Activated CD8-positive, alpha-beta T cell treated with anti-CD3 and anti-CD28 coated beads for 36 hours (primary cell): Measurements from ENCODE around the gene HES3. TPM values are rescaled to one million over a fixed set of nuclear protein-coding genes. Genes with fewer than 3 reads are reported as not detected.

ENCODE experiments used
- ATAC-seq: fragments of 200-7000 bp; cut with Tn5 transposase; one replicate; pipeline ENCODE4 v1.10.0; 2021; ENCODE audit warnings: mild to moderate bottlenecking, moderate library complexity
- CTCF ChIA-PET: fragments of 350-600 bp; sonication (Branson Sonifier 250); formaldehyde crosslinking; loops from one replicate; lab custom pipeline; 2021; ENCODE audit warnings: antibody characterized with exemption; lab: Charles Lee
- POLR2A ChIA-PET: fragments of 350-600 bp; sonication (Branson Sonifier 250); formaldehyde crosslinking; loops from one replicate; lab custom pipeline; 2021; ENCODE audit warnings: antibody characterized with exemption; lab: Charles Lee
- DNase-seq: peaks from one replicate; pipeline ENCODE4 v3.0.0-alpha.2; 2020
- H3K27ac Mint-ChIP-seq: one replicate; pipeline ENCODE4 v1.8.0; 2021; ENCODE audit warnings: mild to moderate bottlenecking, mixed read lengths
- H3K27me3 Mint-ChIP-seq: one replicate; pipeline ENCODE4 v1.8.0; 2021; ENCODE audit warnings: mixed read lengths
- H3K36me3 Mint-ChIP-seq: one replicate; pipeline ENCODE4 v1.8.0; 2021; ENCODE audit warnings: low read depth, mixed read lengths
- H3K4me1 Mint-ChIP-seq: one replicate; pipeline ENCODE4 v1.8.0; 2021; ENCODE audit warnings: low read depth, mixed read lengths
- H3K4me3 Mint-ChIP-seq: one replicate; pipeline ENCODE4 v1.8.0; 2021; ENCODE audit warnings: mild to moderate bottlenecking, moderate library complexity, mixed read lengths
- H3K9me3 Mint-ChIP-seq: one replicate; pipeline ENCODE4 v1.8.0; 2021; ENCODE audit warnings: mixed read lengths
- intact Hi-C: fragments of 100-400 bp; cut with micrococcal nuclease; formaldehyde crosslinking; loops from one replicate; pipeline ENCODE4 v1.10.0; 2022
- total RNA-seq, 2 experiments: library from RNA; stranded (reverse); gene quantifications; one replicate each; pipeline ENCODE4 v1.2.3, GENCODE V29; 2021
- TF ChIP-seq, protein P1 (sequence below): fragments of 200-600 bp; IDR thresholded peaks from one replicate; pipeline ENCODE4 v1.8.0; 2022; ENCODE audit warnings: antibody characterized with exemption, mild to moderate bottlenecking

HES3 gene
- not detected for total RNA-seq

GRCh38 chr1:6243993-6244392 lies at the start of gene HES3:
TSS of gene HES3 (plus strand) at chr1:6244179. CDS start at chr1:6244366, 187 bp downstream.
- intact Hi-C loops = no loop called here
- Mint-ChIP-seq H3K4me3 (no peak within 1 kb of the TSS), H3K36me3 (no peaks in the 10 kb centered on the region), H3K27ac (no peak within 1 kb of the TSS), H3K9me3 (no peaks in the 10 kb centered on the region), H3K27me3 (peaks cover 62% of the 10 kb centered on the region), H3K4me1 (peaks cover 14% of the 10 kb centered on the region)
- DNase-seq = no peak
- ChIA-PET CTCF (interaction anchor here (1.0 to 3.7 kb wide), 5 partner anchors 37 to 310 kb away, joined by 3 to 14 read pairs (median 3); partner anchors contain the start of genes NOL9 and RNF207), POLR2A (no interaction called here)
- TF ChIP-seq, protein P1, sequence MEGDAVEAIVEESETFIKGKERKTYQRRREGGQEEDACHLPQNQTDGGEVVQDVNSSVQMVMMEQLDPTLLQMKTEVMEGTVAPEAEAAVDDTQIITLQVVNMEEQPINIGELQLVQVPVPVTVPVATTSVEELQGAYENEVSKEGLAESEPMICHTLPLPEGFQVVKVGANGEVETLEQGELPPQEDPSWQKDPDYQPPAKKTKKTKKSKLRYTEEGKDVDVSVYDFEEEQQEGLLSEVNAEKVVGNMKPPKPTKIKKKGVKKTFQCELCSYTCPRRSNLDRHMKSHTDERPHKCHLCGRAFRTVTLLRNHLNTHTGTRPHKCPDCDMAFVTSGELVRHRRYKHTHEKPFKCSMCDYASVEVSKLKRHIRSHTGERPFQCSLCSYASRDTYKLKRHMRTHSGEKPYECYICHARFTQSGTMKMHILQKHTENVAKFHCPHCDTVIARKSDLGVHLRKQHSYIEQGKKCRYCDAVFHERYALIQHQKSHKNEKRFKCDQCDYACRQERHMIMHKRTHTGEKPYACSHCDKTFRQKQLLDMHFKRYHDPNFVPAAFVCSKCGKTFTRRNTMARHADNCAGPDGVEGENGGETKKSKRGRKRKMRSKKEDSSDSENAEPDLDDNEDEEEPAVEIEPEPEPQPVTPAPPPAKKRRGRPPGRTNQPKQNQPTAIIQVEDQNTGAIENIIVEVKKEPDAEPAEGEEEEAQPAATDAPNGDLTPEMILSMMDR = no peak
- ATAC-seq = no peak

GRCh38 chr1:6197746-6198427 lies 46.1 kb upstream of the HES3 start:
- Mint-ChIP-seq H3K36me3 (peaks cover 44% of the 10 kb centered on the region), H3K27me3 (no peaks in the 10 kb centered on the region), H3K9me3 (no peaks in the 10 kb centered on the region), H3K27ac (peak overlapping the region; percentile 90), H3K4me3 (peak overlapping the region; percentile 94), H3K4me1 (peaks cover 44% of the 10 kb centered on the region)
- POLR2A ChIA-PET = interaction anchor here (0.9 to 4.0 kb wide), 5 partner anchors 9 to 37 kb away, joined by 3 to 32 read pairs (median 5); no protein-coding TSS in a partner anchor
- ATAC-seq = no peak
- peak; percentile 44 for DNase-seq
- intact Hi-C loops = no loop called here
- TF ChIP-seq, protein P1 = no peak
- CTCF ChIA-PET = interaction anchor here (0.8 to 2.1 kb wide), 3 partner anchors 9 to 15 kb away, joined by 3 to 14 read pairs (median 4); no protein-coding TSS in a partner anchor

DNA sequence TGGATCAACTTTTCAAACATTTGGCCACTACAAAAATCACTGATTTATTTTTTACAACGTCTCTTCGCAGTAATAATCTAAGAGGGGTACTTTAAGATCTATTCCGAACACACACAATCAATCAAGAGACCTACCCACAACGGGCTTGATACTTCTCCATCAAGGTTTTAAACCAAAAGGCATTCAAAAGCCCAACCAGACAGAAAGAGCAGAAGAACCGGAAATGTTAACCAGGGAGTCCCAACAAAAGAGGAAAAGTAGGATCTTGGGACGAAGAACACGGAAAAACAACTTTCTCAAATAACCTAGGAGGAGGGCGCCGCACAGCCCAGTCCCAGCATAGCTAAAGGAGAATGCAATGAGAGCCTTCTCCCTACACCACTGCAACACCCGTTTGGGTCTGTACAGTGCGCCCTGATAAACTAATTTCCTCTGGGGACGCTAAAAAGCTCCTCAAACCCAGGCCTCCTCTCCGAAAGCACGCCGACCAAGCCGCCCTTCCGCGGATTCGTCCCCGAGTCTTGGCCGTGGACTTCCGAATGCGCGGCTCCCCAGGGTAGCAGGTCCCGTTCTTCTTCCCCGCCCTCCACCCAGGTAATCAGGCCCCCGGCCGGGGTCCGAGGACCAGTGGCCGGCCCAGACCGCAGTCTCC lies 45.2 kb upstream of the HES3 start:
- ChIA-PET CTCF (interaction anchor here (0.8 to 2.1 kb wide), 4 partner anchors 8 to 48 kb away, joined by 3 to 14 read pairs (median 4); no protein-coding TSS in a partner anchor), POLR2A (interaction anchor here (0.5 to 4.0 kb wide), 6 partner anchors 9 to 134 kb away, joined by 3 to 32 read pairs (median 4); no protein-coding TSS in a partner anchor)
- Mint-ChIP-seq H3K27me3 (no peaks in the 10 kb centered on the region), H3K27ac (peak overlapping the region; percentile 90), H3K4me3 (peak overlapping the region; percentile 94), H3K36me3 (peaks cover 40% of the 10 kb centered on the region), H3K4me1 (peaks cover 42% of the 10 kb centered on the region), H3K9me3 (no peaks in the 10 kb centered on the region)
- ATAC-seq = peak; percentile 2
- peak; percentile 32 for DNase-seq
- intact Hi-C loops = no loop called here
- TF ChIP-seq, protein P1 = no peak

- intact Hi-C loops = no loop called here
- Mint-ChIP-seq H3K4me3 (peak within 1 kb of the TSS; percentile 94), H3K27ac (peak within 1 kb of the TSS; percentile 90), H3K9me3 (no peaks in the 10 kb centered on the region), H3K4me1 (peaks cover 43% of the 10 kb centered on the region), H3K36me3 (peaks cover 35% of the 10 kb centered on the region), H3K27me3 (peaks cover 2% of the 10 kb centered on the region)
- TF ChIP-seq, protein P1 = no peak
- ATAC-seq (peak; percentile 99), DNase-seq (peak; percentile 100)
- ChIA-PET CTCF (interaction anchor here (0.5 to 2.1 kb wide), 5 partner anchors 14 to 1568 kb away, joined by 3 to 14 read pairs (median 5); no protein-coding TSS in a partner anchor), POLR2A (interaction anchor here (1.0 to 4.0 kb wide), 6 partner anchors 11 to 40 kb away, joined by 3 to 32 read pairs (median 4); no protein-coding TSS in a partner anchor)
These were observed 44.4 kb upstream of the HES3 start, which contains the start of gene RPL22 for GRCh38 chr1:6199298-6200187. TSS of gene RPL22 (minus strand) at chr1:6199595. CDS start at chr1:6199573, 22 bp downstream.
